SU-DHL-6 (cell line): ENCODE measurements around the gene GALNT12.

Experiments used
- CTCF ChIP-seq: fragments of 200-600 bp; sonication (generic); IDR thresholded peaks from one replicate; pipeline ENCODE4 v1.5.1; 2017; ENCODE audit warnings: antibody characterized with exemption, mild to moderate bottlenecking, low read length, moderate library complexity; ENCODE audit not compliant: insufficient read depth, poor library complexity, severe bottlenecking
- EZH2phosphoT487 ChIP-seq: fragments of 200-600 bp; sonication (generic), shearing (Covaris generic); conservative IDR thresholded peaks from 2 replicates; pipeline ENCODE4 v1.6.1; 2018; ENCODE audit warnings: mild to moderate bottlenecking, antibody characterized with exemption, low read length, moderate library complexity, mixed read lengths

GRCh38 chr9:98778711-98779530, 28.5 kb upstream of the GALNT12 start:
- no peak for TF ChIP-seq CTCF
- TF ChIP-seq EZH2phosphoT487: no peak
